ENCODE data around the gene EFHB. TPM values are rescaled to one million over a fixed set of nuclear protein-coding genes. Genes with fewer than 3 reads are reported as not detected.

The EFHB gene
- total RNA-seq, result 0.13 and 0.26 TPM in 2 replicates

- TF ChIP-seq CTCF (IDR thresholded peaks at IDR 0.05; ENCODE audit: insufficient read depth, low read length, severe bottlenecking), result no peak
- FAIRE-seq, result peak; percentile 76
- DNase-seq (ENCODE audit: low read depth), result peak; percentile 78
- no peaks in the 10 kb centered on the region for H3K36me3 ChIP-seq (ENCODE audit: control insufficient read depth, insufficient read depth, low read length)
- no peaks in the 10 kb centered on the region for H3K27me3 ChIP-seq (ENCODE audit: control insufficient read depth, insufficient read depth, low read length)
- H3K4me3 ChIP-seq (ENCODE audit: low read depth, low read length), result no peak within 1 kb of the TSS
These were observed at the start of gene EFHB for GRCh38 chr3:19934098-19934566. Gene EFHB (minus strand): TSS chr3:19934217. CDS start chr3:19934018, 199 bp downstream.

- TF ChIP-seq CTCF (IDR thresholded peaks at IDR 0.05; ENCODE audit: insufficient read depth, low read length, severe bottlenecking), result no peak
- Histone ChIP-seq H3K36me3 (ENCODE audit: control insufficient read depth, insufficient read depth, low read length) (peaks cover 8% of the 10 kb centered on the region), H3K27me3 (ENCODE audit: control insufficient read depth, insufficient read depth, low read length) (no peaks in the 10 kb centered on the region), H3K4me3 (ENCODE audit: low read depth, low read length) (no peak overlapping the region)
- no peak for FAIRE-seq
- DNase-seq (ENCODE audit: low read depth), result peak; percentile 91
These were observed 38.0 kb upstream of the EFHB start for GRCh38 chr3:19972054-19972453.

GRCh38 chr3:19970327-19970726 lies 36.3 kb upstream of the EFHB start:
- H3K4me3 ChIP-seq (ENCODE audit: low read depth, low read length), result no peak overlapping the region
- peaks cover 3% of the 10 kb centered on the region for H3K36me3 ChIP-seq (ENCODE audit: control insufficient read depth, insufficient read depth, low read length)
- DNase-seq (ENCODE audit: low read depth) (no peak), FAIRE-seq (no peak)
- H3K27me3 ChIP-seq (ENCODE audit: control insufficient read depth, insufficient read depth, low read length), result no peaks in the 10 kb centered on the region
- TF ChIP-seq CTCF (IDR thresholded peaks at IDR 0.05; ENCODE audit: insufficient read depth, low read length, severe bottlenecking), result no peak

GRCh38 chr3:19967812-19968211 lies 33.8 kb upstream of the EFHB start:
- FAIRE-seq, result no peak
- TF ChIP-seq CTCF (IDR thresholded peaks at IDR 0.05; ENCODE audit: insufficient read depth, low read length, severe bottlenecking), result no peak

GRCh38 chr3:19967208-19967607 lies 33.2 kb upstream of the EFHB start:
- Histone ChIP-seq H3K36me3 (ENCODE audit: control insufficient read depth, insufficient read depth, low read length) (no peaks in the 10 kb centered on the region), H3K27me3 (ENCODE audit: control insufficient read depth, insufficient read depth, low read length) (no peaks in the 10 kb centered on the region), H3K4me3 (ENCODE audit: low read depth, low read length) (no peak overlapping the region)
- FAIRE-seq, result no peak
- TF ChIP-seq CTCF (IDR thresholded peaks at IDR 0.05; ENCODE audit: insufficient read depth, low read length, severe bottlenecking), result no peak
- no peak for DNase-seq (ENCODE audit: low read depth)

More at GRCh38 chr3:19967812-19968211, 33.8 kb upstream of the EFHB start:
- no peak overlapping the region for H3K4me3 ChIP-seq (ENCODE audit: low read depth, low read length)
- no peaks in the 10 kb centered on the region for H3K27me3 ChIP-seq (ENCODE audit: control insufficient read depth, insufficient read depth, low read length)
- H3K36me3 ChIP-seq (ENCODE audit: control insufficient read depth, insufficient read depth, low read length), result no peaks in the 10 kb centered on the region
- DNase-seq (ENCODE audit: low read depth), result no peak

- H3K36me3 ChIP-seq (ENCODE audit: control insufficient read depth, insufficient read depth, low read length), result peaks cover 3% of the 10 kb centered on the region
- no peaks in the 10 kb centered on the region for H3K27me3 ChIP-seq (ENCODE audit: control insufficient read depth, insufficient read depth, low read length)
- no peak for DNase-seq (ENCODE audit: low read depth)
- FAIRE-seq, result no peak
- no peak for TF ChIP-seq CTCF (IDR thresholded peaks at IDR 0.05; ENCODE audit: insufficient read depth, low read length, severe bottlenecking)
- H3K4me3 ChIP-seq (ENCODE audit: low read depth, low read length), result no peak overlapping the region
These were observed 27.9 kb upstream of the EFHB start for GRCh38 chr3:19961960-19962359.

Measured in bronchial epithelial cell (primary cell).